DOHH2 (cell line): ENCODE results near the gene ATXN7L1.

ENCODE experiments used
- EZH2phosphoT487 ChIP-seq: fragments of 200-600 bp; sonication (generic); IDR thresholded peaks from 2 replicates; pipeline ENCODE4 v1.6.1; 2017; ENCODE audit warnings: borderline replicate concordance, mild to moderate bottlenecking, antibody characterized with exemption, low read length, moderate library complexity, mixed read lengths
- TF ChIP-seq, protein P1 (sequence below): fragments of 200-600 bp; sonication (generic); IDR thresholded peaks from one replicate; pipeline ENCODE4 v1.5.1; 2014; ENCODE audit warnings: antibody characterized with exemption, mild to moderate bottlenecking, low read depth, low read length; ENCODE audit not compliant: poor library complexity, severe bottlenecking

DNA sequence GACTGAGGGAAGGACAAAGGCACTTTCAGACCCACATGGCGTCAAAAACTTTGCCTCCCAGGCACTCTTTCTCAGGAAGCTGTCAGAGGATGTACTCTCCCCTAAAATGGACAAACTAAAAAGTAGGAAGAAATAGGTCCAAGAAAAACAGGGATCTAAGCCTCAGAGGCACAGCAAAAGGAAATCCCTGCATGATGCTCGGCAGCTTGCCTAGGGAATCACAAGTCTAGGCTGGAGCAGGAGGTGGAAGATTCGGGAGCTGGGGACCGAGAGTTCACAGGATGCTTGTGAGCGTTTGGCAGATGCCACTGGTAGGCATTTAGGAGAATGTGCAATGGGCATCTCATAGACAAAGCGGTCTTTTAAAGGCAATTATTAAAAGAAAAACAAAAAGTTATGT is 60.8 kb downstream of the ATXN7L1 start:
- TF ChIP-seq, protein P1, sequence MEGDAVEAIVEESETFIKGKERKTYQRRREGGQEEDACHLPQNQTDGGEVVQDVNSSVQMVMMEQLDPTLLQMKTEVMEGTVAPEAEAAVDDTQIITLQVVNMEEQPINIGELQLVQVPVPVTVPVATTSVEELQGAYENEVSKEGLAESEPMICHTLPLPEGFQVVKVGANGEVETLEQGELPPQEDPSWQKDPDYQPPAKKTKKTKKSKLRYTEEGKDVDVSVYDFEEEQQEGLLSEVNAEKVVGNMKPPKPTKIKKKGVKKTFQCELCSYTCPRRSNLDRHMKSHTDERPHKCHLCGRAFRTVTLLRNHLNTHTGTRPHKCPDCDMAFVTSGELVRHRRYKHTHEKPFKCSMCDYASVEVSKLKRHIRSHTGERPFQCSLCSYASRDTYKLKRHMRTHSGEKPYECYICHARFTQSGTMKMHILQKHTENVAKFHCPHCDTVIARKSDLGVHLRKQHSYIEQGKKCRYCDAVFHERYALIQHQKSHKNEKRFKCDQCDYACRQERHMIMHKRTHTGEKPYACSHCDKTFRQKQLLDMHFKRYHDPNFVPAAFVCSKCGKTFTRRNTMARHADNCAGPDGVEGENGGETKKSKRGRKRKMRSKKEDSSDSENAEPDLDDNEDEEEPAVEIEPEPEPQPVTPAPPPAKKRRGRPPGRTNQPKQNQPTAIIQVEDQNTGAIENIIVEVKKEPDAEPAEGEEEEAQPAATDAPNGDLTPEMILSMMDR: no peak
- TF ChIP-seq EZH2phosphoT487: no peak
